Right lobe of liver (tissue), 4 donors: Measurements from ENCODE around the gene SYNPO.
A peak's percentile ranks its signal among the peaks of the same experiment; 100 is the strongest.

Experiments used
- CTCF ChIP-seq, 4 donors: fragments of 200-600 bp in 3 of 4; fragments of 450-650 bp in 1 of 4; IDR thresholded peaks; one replicate each; pipeline versions ENCODE4 v1.5.1 to v1.8.0; 2016 to 2022; ENCODE audit warnings: antibody characterized with exemption in 4 of 4, mild to moderate bottlenecking in 2 of 4
- POLR2A ChIP-seq: fragments of 450-650 bp; IDR thresholded peaks from one replicate; pipeline ENCODE4 v1.6.1; 2017; ENCODE audit warnings: antibody characterized with exemption, mild to moderate bottlenecking
- donor health status: DM: no; HTN: no; CAD: no.
- donor health status: DM: no; HTN: no; CAD: no.
- donor health status: DM: no; HTN: yes; CAD: no.

- TF ChIP-seq CTCF (IDR thresholded peaks at IDR 0.05) = no peak
- peak; percentile 19 for TF ChIP-seq POLR2A
Observed at GRCh38 chr5:150658121-150658520, 17.7 kb downstream of the SYNPO start.
